Lung microvascular endothelial cell (primary cell): Measurements from ENCODE around the gene SERP1. TPM values are rescaled to one million over a fixed set of nuclear protein-coding genes. Genes with fewer than 3 reads are reported as not detected.

Source experiments
- DNase-seq, 2 donors: peaks; one replicate each; pipeline versions ENCODE4 v3.0.0 to v3.0.0-alpha.2; 2010; ENCODE audit warnings: low read depth in 2 of 2
- total RNA-seq: library from RNA; depleted of rRNA; stranded (reverse); fragments of >200 nt; gene quantifications from 2 replicates; pipeline ENCODE4 v1.2.1, GENCODE V29; 2014

Gene SERP1
- total RNA-seq: 82.4 and 134 TPM in 2 replicates

- DNase-seq: peak; percentile 100
Observed at GRCh38 chr3:150546226-150547044, at the start of gene SERP1, which contains the start of gene EIF2A. SERP1 (minus strand) TSS chr3:150546496; CDS start chr3:150546135, 361 bp downstream. EIF2A (plus strand) TSS chr3:150546787; CDS start chr3:150546803, 16 bp downstream.

GRCh38 chr3:150594150-150594549, 47.9 kb upstream of the SERP1 start:
- no peak for DNase-seq

- no peak for DNase-seq
Observed at GRCh38 chr3:150589759-150590158, 43.5 kb upstream of the SERP1 start.

GRCh38 chr3:150588027-150588830, 41.9 kb upstream of the SERP1 start:
- DNase-seq: no peak

GRCh38 chr3:150583028-150583427, 36.7 kb upstream of the SERP1 start:
- no peak for DNase-seq

- no peak for DNase-seq
Observed at GRCh38 chr3:150582620-150583019, 36.3 kb upstream of the SERP1 start.

- DNase-seq: no peak
Observed at GRCh38 chr3:150581174-150581573, 34.9 kb upstream of the SERP1 start.

GRCh38 chr3:150577855-150578254, 31.6 kb upstream of the SERP1 start:
- peak; percentile 39 to 42 for DNase-seq

GRCh38 chr3:150567328-150567727, 21.0 kb upstream of the SERP1 start:
- DNase-seq: no peak

GRCh38 chr3:150564243-150564642, 17.9 kb upstream of the SERP1 start:
- no peak for DNase-seq

- DNase-seq: no peak
Observed at GRCh38 chr3:150557725-150558124, 11.4 kb upstream of the SERP1 start.

GRCh38 chr3:150556792-150557191, 10.5 kb upstream of the SERP1 start:
- DNase-seq: peak; percentile 41 to 50

GRCh38 chr3:150555859-150556436, 9.7 kb upstream of the SERP1 start:
- DNase-seq: no peak

- peak in 1 of 2 donors; percentile 38 for DNase-seq
Observed at GRCh38 chr3:150547045-150547741, 897 bp upstream of the SERP1 start.

GRCh38 chr3:150545419-150546225, 674 bp downstream of the SERP1 start:
- DNase-seq: peak; percentile 14 to 27

GRCh38 chr3:150544726-150545125, 1.6 kb downstream of the SERP1 start:
- DNase-seq: peak in 1 of 2 donors; percentile 11

- DNase-seq: peak in 1 of 2 donors; percentile 55
Observed at GRCh38 chr3:150544041-150544440, 2.3 kb downstream of the SERP1 start.

GRCh38 chr3:150543531-150543930, 2.8 kb downstream of the SERP1 start:
- DNase-seq: no peak

GRCh38 chr3:150543128-150543527, 3.2 kb downstream of the SERP1 start:
- DNase-seq: no peak

- no peak for DNase-seq
Observed at GRCh38 chr3:150540991-150541390, 5.3 kb downstream of the SERP1 start.

- no peak for DNase-seq
Observed at GRCh38 chr3:150540297-150540696, 6.0 kb downstream of the SERP1 start.
